ENCODE results near the gene SLC30A3.
"Not testable (repeated sequence)": the region's sequence is repeated elsewhere in the genome, so short reads cannot be mapped to it uniquely, and the experiment has no call there.

Gene SLC30A3, protein sequence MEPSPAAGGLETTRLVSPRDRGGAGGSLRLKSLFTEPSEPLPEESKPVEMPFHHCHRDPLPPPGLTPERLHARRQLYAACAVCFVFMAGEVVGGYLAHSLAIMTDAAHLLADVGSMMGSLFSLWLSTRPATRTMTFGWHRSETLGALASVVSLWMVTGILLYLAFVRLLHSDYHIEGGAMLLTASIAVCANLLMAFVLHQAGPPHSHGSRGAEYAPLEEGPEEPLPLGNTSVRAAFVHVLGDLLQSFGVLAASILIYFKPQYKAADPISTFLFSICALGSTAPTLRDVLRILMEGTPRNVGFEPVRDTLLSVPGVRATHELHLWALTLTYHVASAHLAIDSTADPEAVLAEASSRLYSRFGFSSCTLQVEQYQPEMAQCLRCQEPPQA

GRCh38 chr2:27262379-27263286 is at the start of gene SLC30A3:
Gene SLC30A3 (minus strand): TSS chr2:27263047. CDS start chr2:27262906, 141 bp downstream.
- DNase-seq, result no peak

- DNase-seq, result no peak
These were observed 49.3 kb upstream of the SLC30A3 start for GRCh38 chr2:27312152-27312551.

DNA sequence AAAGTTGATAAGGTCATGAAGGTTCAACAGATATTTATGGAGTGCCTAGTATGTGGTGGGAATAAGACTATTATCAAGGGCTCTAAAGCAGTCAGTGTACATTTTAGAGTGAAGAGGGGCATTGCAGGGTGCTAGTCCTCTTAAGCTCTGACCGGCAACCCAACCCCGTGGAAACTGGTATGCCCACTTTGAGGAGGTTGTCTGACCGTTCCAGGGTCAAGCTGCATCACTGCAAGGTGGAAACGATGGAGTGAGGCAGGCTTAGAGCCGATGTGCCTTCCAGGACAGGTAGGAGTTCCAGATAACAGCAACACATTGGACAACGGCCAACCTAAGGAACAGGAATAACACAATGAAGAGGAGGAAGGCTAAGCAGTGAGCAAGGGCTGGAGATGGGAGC is 46.8 kb upstream of the SLC30A3 start:
- DNase-seq, result no peak

GRCh38 chr2:27308359-27308881 is 45.6 kb upstream of the SLC30A3 start, which contains the start of gene UCN:
Gene UCN (minus strand): TSS chr2:27308445. CDS start chr2:27307895, 550 bp downstream.
- no peak for DNase-seq

DNA sequence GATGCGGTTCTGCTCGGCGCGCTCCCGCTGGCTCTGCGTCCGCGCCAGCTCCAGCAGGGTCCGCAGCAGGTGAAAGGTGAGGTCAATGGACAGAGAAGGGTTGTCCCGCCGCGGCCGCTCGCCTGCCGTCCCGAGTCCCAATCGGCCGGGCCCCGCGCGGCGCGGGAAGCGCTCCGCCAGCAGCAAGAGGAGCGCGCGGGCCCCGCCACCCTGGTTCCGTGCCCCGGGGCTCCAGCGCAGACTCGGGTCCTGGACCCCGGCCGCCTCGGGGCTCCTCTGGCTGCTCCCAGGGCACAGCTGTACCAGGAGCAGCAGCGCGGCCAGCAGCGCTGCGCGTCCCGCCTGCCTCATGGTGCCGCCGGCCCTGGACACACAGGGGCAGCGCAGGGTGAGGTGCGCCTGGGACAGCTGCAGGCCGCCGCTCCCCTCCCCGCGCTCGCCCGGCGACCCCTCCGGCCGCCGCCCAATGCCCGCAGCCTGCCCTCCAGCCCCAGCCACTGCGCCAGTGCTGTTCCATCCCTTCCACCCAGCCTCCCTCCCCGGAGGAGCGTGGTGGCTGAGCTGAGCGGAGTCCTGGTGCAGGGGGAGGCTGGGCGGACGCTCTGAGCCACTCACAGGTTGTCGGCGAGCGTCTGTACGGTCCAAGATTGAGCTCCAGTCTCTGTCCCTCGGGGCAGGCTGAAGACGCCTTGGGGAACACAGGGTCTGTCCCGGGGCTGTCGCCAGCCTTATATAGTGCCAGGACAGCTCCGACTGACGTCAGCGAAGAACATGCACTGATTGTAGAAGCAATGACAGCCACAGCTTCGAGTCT is 44.9 kb upstream of the SLC30A3 start:
- no peak for DNase-seq

DNA sequence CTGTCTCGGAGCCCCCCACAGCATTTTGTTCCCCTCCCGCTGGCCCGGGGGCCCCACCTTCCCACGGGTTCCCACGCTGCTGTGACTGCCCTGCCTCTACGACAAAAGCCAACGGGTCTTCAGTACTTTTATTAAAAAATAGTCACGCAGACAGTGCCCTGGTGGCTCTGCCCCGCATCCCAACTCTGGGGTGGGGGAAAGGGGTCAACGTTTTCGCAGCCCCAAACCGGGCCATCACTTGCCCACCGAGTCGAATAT is 44.4 kb upstream of the SLC30A3 start:
- DNase-seq, result no peak

- DNase-seq, result no peak
These were observed 43.9 kb upstream of the SLC30A3 start for GRCh38 chr2:27306573-27307286.

- DNase-seq, result no peak
These were observed 43.3 kb upstream of the SLC30A3 start for GRCh38 chr2:27306136-27306535.

DNA sequence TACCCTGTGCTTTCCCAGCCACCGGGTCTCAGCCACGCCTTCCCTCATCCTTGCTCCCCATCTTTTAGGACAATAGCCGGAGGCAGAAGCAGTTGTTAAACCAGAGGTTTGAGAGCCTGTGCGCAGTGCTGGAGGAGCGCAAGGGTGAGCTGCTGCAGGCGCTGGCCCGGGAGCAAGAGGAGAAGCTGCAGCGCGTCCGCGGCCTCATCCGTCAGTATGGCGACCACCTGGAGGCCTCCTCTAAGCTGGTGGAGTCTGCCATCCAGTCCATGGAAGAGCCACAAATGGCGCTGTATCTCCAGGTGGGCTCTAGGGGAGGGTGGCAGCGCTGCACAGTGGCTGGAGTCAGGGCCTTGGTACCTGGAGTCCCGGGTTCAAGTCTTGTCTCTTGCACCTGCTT is 42.7 kb upstream of the SLC30A3 start:
- DNase-seq, result no peak

GRCh38 chr2:27304488-27305240 is 41.8 kb upstream of the SLC30A3 start:
- DNase-seq, result no peak

- DNase-seq, result peak; percentile 30
These were observed 40.5 kb upstream of the SLC30A3 start for GRCh38 chr2:27303093-27304025.

DNA sequence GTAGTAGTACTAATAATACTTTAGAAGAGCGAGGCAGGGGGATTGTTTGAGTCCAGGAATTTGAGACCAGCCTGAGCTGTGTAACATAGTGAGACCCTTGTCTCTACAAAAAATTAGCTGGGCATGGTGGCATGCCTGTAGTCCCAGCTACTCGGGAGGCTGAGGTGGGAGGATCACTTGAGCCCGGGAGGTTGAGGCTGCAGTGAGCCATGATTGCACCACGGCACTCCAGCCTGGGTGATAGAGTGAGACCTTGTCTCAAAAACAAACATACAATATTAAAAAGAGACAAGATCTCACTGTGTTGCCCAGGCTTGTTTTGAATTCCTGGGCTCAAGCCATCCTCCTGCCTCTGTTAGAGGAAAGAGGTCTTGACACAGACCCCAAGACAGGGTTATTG is 37.8 kb upstream of the SLC30A3 start:
- not testable (repeated sequence) for DNase-seq

DNA sequence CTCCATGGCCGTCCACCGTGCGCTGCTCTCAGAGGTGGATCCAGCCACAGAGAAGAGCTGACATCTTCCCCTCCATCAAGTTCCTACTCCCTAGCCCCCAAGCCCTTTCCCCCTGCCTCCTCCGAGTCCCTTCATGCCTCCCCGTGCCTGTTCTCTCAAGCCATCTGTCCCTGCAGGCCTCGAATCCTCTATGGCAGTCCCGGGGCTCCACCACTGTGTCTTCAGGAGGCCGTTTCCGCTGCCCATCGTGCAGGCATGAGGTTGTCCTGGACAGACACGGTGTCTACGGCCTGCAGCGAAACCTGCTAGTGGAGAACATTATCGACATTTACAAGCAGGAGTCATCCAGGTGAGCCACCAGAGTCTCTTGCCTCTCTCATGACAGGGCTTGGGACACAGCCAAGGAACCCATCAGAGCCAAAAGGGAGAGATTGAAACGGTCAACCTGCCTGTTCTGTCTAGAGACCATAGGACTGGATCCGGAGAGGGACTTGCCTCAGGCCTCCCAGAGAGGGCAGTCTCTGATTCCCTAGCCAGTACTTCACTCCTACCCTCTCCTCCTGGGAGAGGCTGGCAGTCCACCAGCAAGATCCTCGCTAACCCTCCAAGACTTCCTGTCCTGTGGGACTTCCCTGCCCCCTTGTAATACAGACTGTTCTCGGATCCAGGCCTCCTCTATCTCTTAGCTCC is 35.7 kb upstream of the SLC30A3 start:
- no peak for DNase-seq

GRCh38 chr2:27297195-27297594 is 34.3 kb upstream of the SLC30A3 start:
- DNase-seq, result no peak

- DNase-seq, result no peak
These were observed 33.6 kb upstream of the SLC30A3 start for GRCh38 chr2:27296481-27296880.

- no peak for DNase-seq
These were observed 32.1 kb upstream of the SLC30A3 start for GRCh38 chr2:27294928-27295327.

DNA sequence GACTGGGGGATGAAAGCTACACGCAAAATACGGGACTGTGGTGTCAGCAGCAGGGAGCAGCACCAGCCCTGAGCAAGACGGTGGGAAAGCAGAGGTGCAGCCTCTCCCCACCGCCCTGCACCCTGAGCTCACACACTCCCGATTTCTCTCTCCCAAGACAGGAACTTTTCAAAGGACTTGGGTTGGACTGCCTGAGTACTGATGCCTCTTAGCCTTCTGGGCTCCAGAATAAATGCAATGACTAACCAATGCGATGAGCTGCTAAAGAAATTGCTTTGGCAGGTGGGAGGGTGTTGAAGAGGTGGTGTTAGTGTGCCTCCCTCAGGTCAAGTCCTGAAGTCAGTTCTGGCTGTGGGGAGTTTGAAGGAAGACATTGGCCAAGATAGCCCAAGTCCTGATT is 29.0 kb upstream of the SLC30A3 start:
- peak; percentile 6 for DNase-seq

DNA sequence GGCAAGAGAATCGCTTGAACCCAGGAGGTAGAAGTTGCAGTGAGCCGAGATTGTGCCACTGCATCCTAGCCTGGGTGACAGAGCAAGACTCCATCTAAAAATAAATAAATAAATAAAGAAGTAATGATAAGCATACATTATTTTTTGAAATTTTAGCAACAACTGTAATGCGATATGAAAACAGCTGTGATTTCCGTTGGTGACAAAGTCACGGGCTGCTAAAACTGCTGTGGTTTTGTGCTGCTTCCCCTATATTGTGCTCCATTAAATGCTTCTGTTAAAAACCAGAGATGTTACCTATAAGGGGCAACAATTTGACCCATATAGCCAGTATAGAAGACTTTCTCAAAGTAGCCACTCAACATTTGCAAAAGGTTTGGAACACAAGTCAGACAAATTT is 27.7 kb upstream of the SLC30A3 start:
- DNase-seq, result no peak

- DNase-seq, result no peak
These were observed 25.8 kb upstream of the SLC30A3 start for GRCh38 chr2:27288610-27289009.

DNA sequence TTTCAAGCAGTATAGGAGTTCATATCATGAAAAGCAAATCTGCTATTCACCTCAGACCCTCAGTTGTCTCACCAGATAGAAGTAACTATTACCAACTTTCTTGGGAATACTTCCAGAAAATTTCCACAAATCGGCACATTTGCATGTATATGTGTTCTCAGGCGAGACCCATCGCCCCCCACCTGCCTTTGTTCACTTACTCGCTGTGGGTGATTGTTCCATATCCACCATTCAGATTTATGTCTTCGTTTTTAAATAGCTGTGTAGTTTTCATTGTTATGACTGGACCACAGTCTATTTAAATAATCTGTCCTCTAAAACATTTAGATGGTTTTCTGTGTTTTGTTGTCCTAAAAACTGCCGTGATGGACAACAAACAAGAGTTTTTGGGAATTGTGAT is 22.6 kb upstream of the SLC30A3 start:
- DNase-seq, result no peak
